KOPT-K1 (cell line): Measurements from ENCODE around the gene FAM151A.

Experiments used
- H3K27ac ChIP-seq: fragments of 200-600 bp; sonication (generic); 2 replicates; pipeline ENCODE4 v1.5.1; 2016; ENCODE audit warnings: antibody characterized with exemption, mild to moderate bottlenecking, low read depth, low read length; ENCODE audit not compliant: poor library complexity, severe bottlenecking
- H3K36me3 ChIP-seq: fragments of 200-600 bp; sonication (generic); 2 replicates; pipeline ENCODE4 v1.5.1; 2017; ENCODE audit warnings: antibody characterized with exemption, mild to moderate bottlenecking, low read length, moderate library complexity; ENCODE audit not compliant: insufficient read depth
- H3K9me3 ChIP-seq: fragments of 200-600 bp; sonication (generic); 2 replicates; pipeline ENCODE4 v1.5.1; 2017; ENCODE audit warnings: antibody characterized with exemption, low read length, mild to moderate bottlenecking; ENCODE audit not compliant: insufficient read depth, poor library complexity, severe bottlenecking

FAM151A gene

DNA sequence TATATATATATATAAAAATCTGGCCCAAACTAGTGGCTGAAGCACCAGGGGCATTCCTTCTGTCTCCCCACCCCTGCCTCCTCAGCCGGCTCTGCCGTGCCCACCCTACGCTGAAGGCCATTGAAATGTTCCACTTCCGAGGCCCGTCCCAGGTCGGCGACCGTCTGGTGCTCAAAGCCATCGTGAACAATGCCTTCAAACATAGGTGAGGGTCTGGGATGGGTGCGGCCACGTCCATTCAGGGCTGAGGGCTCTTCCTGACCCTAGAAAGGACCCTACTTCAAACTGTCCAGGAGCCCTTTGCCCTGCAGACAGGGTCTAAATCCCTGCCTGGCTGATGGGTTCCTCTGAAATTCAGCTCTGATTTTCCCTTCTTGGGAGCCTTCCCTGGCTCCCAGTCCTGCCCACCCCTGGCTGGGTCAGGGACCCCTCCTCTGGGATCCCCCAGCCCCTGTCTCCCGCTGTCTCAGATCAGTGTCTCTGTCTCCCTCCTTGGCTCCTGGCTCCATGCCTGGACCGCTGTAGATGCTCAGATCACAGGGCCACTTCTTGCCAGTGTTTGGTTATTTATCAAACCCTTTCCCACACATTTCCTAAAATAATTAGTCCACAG lies 24.0 kb downstream of the FAM151A start:
- Histone ChIP-seq H3K9me3 (no peaks in the 10 kb centered on the region), H3K36me3 (no peaks in the 10 kb centered on the region), H3K27ac (no peak overlapping the region)

GRCh38 chr1:54597455-54598030 lies 25.8 kb downstream of the FAM151A start:
- H3K27ac ChIP-seq: no peak overlapping the region
- no peaks in the 10 kb centered on the region for H3K36me3 ChIP-seq
- no peaks in the 10 kb centered on the region for H3K9me3 ChIP-seq

DNA sequence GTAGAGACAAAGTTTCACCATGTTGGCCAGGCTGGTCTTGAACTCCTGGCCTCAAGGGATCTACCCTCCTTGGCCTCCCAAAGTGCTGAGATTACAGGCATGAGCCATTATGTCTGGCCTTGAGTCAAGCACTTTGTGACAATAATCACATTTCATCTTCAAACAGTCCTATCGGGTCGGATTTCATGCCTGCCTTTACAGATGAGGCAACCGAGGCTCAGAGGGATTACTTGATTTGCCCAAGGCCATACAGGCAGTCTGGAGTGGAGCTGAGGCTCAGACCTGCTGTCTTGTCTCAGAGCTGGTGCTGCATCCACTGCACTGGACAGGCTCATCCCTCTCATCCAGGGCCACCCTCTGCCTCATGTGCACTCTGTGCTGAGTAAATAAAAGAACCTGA lies 26.6 kb downstream of the FAM151A start:
- no peaks in the 10 kb centered on the region for H3K36me3 ChIP-seq

DNA sequence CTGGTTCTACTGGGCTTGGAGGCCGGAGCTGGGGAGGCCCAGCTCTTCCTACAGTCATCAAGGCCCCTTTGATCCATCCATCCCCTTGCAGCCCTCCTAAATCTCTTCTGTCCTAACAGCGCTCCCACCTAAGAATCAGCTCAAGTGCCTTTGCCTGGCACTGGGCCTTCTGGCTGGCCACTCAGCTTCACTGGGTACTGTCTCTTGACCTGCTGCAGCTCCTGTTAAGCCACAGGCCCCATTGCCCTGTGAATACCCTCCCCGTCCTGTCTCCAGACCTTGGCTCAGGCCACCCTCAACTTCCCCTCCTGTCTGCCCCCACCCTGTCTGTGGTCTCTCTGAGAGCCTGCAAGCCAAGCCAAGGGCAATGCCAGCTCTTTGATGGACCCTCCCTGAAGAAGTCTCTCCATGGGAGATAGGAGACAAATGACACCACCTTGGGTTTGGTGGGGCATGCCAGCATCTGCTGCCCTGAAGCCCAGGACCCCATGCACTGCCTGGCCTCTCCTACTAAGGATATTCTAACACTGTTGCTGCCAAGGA lies 27.3 kb downstream of the FAM151A start:
- H3K9me3 ChIP-seq: no peaks in the 10 kb centered on the region
- no peaks in the 10 kb centered on the region for H3K36me3 ChIP-seq
- no peak overlapping the region for H3K27ac ChIP-seq

More for the DNA sequence above, 26.6 kb downstream of the FAM151A start:
- H3K27ac ChIP-seq: no peak overlapping the region
- H3K9me3 ChIP-seq: no peaks in the 10 kb centered on the region

DNA sequence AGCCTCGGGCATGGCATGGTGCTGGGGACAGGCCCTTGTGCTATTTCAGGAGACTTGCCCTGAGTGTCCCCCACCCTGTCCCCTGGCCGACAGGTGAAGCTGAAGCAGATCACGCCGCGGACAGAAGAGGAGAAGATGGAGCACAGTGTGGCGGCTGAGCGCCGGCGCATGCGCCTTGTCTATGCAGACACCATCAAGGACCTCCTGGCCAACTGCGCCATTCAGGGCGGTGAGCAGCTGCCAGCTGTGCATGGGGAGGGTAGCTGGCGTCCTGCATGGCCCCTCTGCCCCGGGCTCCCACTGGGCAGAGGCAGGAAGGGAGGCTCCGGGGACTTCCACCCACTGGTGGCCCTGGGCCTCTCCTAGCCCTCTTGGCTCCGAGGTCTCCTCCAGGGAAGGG lies 28.9 kb downstream of the FAM151A start:
- no peaks in the 10 kb centered on the region for H3K36me3 ChIP-seq
- H3K27ac ChIP-seq: no peak overlapping the region
- H3K9me3 ChIP-seq: no peaks in the 10 kb centered on the region

DNA sequence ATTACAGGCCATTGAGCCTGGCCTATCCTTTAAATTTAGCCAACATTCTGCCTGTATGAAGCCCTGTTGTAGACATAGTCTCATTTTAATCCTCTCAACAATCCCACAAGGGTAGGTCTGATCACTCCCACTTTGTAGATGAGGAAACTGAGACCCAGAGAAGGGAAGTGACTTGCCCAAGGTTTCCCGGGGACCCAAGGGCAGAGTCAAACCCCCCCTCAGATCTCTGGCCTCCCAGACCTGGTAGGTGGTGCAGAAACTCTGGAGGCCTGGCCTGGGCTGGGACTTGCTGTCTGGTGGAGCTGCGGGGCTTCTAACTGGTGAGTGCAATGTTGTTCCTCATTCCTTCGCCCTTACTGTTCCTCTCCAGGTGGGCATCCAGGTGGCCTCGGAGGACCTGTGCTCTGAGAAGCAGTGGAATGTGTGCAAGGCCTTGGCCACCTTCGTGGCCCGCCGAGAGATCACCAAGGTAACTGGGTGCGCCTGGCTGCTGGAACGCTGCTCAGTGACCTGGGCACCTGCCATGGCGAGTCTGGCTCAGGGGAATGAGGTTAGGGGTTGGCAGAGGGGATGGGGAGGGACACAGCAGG lies 29.7 kb downstream of the FAM151A start:
- no peak overlapping the region for H3K27ac ChIP-seq
- no peaks in the 10 kb centered on the region for H3K9me3 ChIP-seq

GRCh38 chr1:54591127-54591756 lies 32.1 kb downstream of the FAM151A start:
- Histone ChIP-seq H3K36me3 (no peaks in the 10 kb centered on the region), H3K27ac (no peak overlapping the region), H3K9me3 (no peaks in the 10 kb centered on the region)

More for the DNA sequence above, 29.7 kb downstream of the FAM151A start:
- no peaks in the 10 kb centered on the region for H3K36me3 ChIP-seq

GRCh38 chr1:54588377-54588776 lies 34.9 kb downstream of the FAM151A start:
- Histone ChIP-seq H3K9me3 (no peaks in the 10 kb centered on the region), H3K36me3 (no peaks in the 10 kb centered on the region), H3K27ac (peak overlapping the region; percentile 32)

GRCh38 chr1:54585181-54586066 lies 37.9 kb downstream of the FAM151A start:
- no peak overlapping the region for H3K27ac ChIP-seq

GRCh38 chr1:54584575-54584974 lies 38.8 kb downstream of the FAM151A start:
- no peak overlapping the region for H3K27ac ChIP-seq
- no peaks in the 10 kb centered on the region for H3K36me3 ChIP-seq
- no peaks in the 10 kb centered on the region for H3K9me3 ChIP-seq

More at GRCh38 chr1:54585181-54586066, 37.9 kb downstream of the FAM151A start:
- no peaks in the 10 kb centered on the region for H3K9me3 ChIP-seq
- no peaks in the 10 kb centered on the region for H3K36me3 ChIP-seq

DNA sequence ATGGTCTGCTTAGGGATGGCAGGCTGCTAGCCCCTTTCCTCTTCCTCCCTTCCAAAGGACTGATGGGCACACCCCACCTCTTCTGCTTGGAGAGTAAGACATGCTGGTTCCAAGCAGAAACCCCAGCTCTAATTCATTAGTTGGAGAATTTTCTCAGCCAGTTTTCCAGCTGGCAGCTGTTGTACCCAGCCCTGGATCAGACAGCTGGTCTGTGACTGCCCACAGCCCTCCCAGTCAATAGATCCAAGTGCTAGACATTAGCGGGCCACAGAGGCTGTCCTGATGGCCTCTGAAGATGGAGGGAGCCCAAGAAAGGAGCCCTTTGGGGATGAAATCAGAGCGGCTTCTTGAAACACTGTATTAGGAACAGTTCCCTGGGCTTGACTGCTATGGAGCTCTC lies 39.5 kb downstream of the FAM151A start:
- no peak overlapping the region for H3K27ac ChIP-seq
- H3K9me3 ChIP-seq: no peaks in the 10 kb centered on the region
- no peaks in the 10 kb centered on the region for H3K36me3 ChIP-seq

GRCh38 chr1:54583307-54583686 lies 40.0 kb downstream of the FAM151A start:
- Histone ChIP-seq H3K36me3 (no peaks in the 10 kb centered on the region), H3K27ac (no peak overlapping the region), H3K9me3 (no peaks in the 10 kb centered on the region)

GRCh38 chr1:54582566-54583306 lies 40.6 kb downstream of the FAM151A start:
- no peaks in the 10 kb centered on the region for H3K36me3 ChIP-seq
- H3K9me3 ChIP-seq: no peaks in the 10 kb centered on the region
- H3K27ac ChIP-seq: no peak overlapping the region

DNA sequence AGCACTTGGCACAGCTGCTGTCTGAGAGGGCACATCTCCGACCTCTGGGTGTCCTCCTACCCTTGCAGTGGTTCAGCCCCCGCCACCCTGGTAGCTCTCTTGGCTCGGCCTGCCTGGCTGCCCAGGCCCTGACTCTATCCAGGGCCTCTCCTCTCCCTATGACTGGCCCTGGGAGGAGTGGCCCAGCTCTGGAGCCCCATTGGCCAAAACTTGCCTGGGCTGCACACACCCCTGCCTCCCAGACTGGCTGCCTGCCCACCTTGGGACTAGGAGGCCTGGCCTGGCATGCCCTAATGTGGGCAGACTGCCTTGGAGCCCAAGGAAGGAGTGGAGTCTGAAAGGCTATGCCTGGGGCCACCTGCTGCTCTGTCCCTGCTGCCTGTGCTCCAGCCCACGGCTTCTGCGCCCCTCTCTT lies 41.7 kb downstream of the FAM151A start:
- Histone ChIP-seq H3K27ac (no peak overlapping the region), H3K9me3 (no peaks in the 10 kb centered on the region), H3K36me3 (no peaks in the 10 kb centered on the region)
